Natural killer cell treated with Interleukin-12 subunit alpha and Interleukin-12 subunit beta and Interleukin-15 and Interleukin-18, amount 100 ng/mL, for 72 hours (primary cell): Measurements from ENCODE around the gene HPCAL4. TPM values are rescaled to one million over a fixed set of nuclear protein-coding genes. Genes with fewer than 3 reads are reported as not detected.

ENCODE experiments used
- ATAC-seq, 2 donors: fragments of 150-1000 bp; cut with Tn5 transposase in 1 of 2; sonication (Bioruptor Pico), chemical (Tn5 transposase) in 1 of 2; 2 replicates each; pipeline ENCODE4 v1.10.0; 2021
- DNase-seq: peaks from one replicate; pipeline ENCODE4 v3.0.0; 2022; ENCODE audit warnings: low spot score
- H3K27ac Mint-ChIP-seq, 2 donors: 1 replicate in 1 of 2; 2 replicates in 1 of 2; pipeline ENCODE4 v1.8.0; 2022; ENCODE audit warnings: mixed read lengths in 2 of 2, mild to moderate bottlenecking in 1 of 2, moderate library complexity in 1 of 2
- H3K27me3 Mint-ChIP-seq, 2 donors: 1 replicate in 1 of 2; 2 replicates in 1 of 2; pipeline ENCODE4 v1.8.0; 2022; ENCODE audit warnings: mixed read lengths in 2 of 2
- H3K36me3 Mint-ChIP-seq: one replicate; pipeline ENCODE4 v1.8.0; 2022; ENCODE audit warnings: mixed read lengths
- H3K4me1 Mint-ChIP-seq, 2 donors: 1 replicate in 1 of 2; 2 replicates in 1 of 2; pipeline ENCODE4 v1.8.0; 2022; ENCODE audit warnings: low read depth in 2 of 2, mixed read lengths in 2 of 2, mild to moderate bottlenecking in 1 of 2
- H3K4me3 Mint-ChIP-seq: one replicate; pipeline ENCODE4 v1.8.0; 2022; ENCODE audit warnings: mixed read lengths
- H3K9me3 Mint-ChIP-seq: 2 replicates; pipeline ENCODE4 v1.8.0; 2022; ENCODE audit warnings: mixed read lengths
- total RNA-seq, 2 donors: library from RNA; stranded (reverse); gene quantifications; one replicate each; pipeline ENCODE4 v1.2.3, GENCODE V29; 2022

The HPCAL4 gene
- total RNA-seq, result under 1 TPM; 0.50 to 0.64 TPM

DNA sequence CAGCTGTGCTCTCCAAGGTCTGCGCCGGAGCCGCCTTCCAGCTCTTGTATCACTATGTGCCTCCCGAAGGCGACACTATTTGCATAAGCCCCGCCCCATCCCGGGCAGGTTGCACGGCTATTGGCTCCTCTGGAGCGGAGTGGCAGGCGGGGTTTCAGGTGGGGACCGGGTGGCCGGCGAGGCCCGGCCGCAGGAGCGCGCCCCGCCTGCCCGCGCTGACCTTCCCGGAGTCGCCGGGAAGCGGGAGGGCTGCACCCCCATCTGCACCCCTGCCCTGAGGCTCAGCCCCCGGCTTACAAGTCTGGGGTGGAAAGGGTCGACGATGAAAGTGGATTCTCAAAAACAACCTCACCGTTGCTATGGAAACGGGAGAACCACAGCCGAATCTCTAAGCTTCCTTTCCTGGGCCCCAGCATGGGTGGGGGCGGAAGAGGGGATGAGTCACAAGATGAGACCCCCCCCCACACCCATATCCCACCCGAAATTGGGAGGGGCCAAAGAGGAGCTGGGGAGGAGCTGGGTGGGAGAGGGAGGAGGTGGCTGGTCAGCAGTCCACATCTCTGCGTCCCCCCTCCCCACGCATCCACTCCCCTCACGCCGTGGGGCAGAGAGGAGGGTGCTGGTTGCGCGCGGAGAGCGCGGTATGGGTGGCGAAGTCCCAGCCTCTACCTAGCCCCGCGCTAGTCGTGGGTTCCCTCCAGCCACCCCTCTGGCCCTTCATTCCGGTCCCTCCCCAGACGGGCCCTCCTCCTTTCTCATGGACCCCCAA lies at the start of gene HPCAL4:
HPCAL4 (minus strand) TSS at position 51 of the 769 bp plus-strand sequence. CDS start 6,830 bp downstream, outside the sequence.
- DNase-seq (peak; percentile 90), ATAC-seq (peak; percentile 97 to 99)
- Mint-ChIP-seq H3K27me3 (peaks cover 32 to 46% of the 10 kb centered on the region in 2 donors), H3K27ac (no peak within 1 kb of the TSS), H3K4me3 (peak within 1 kb of the TSS; percentile 68), H3K36me3 (no peaks in the 10 kb centered on the region), H3K4me1 (peaks cover 17 to 23% of the 10 kb centered on the region in 2 donors), H3K9me3 (no peaks in the 10 kb centered on the region)

DNA sequence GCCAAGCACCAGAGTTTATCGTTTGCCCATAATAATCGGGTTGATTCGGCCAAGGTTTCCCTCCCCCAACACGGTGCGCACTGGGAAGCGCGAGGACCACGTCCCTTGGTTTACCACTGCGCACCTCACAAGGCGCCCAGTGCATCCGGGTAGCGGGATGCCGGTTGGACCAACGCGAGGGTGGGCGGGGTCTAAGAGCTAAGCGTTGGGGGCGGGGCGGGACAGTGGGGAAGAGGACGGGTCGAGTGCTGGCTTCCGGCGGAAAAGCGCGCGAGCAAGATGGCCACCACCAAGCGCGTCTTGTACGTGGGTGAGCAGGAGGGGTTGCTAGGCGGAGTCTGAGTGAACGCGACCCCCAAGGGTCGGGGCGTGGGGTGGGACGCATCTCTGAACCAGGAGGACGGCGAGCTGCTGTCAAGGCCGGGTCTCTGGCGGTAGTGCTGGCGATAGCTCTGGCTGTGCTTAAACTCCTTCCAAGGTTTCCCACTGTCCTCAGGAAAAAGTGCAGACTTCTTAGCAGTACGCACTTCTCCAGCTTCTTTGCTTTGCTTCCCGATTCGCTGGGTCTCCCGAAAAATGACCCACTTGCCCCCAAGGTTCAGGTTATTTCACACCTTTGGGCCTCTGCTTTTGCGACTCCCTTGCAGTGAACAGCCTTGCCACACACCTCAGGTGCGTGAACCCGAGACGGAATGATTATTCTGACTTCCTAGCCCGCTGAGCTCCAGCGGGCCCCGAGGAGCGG lies 47.6 kb upstream of the HPCAL4 start, which contains the start of gene PPIE:
PPIE (plus strand) TSS at position 261 of the 745 bp plus-strand sequence; CDS start at position 280, 19 bp downstream.
- DNase-seq (peak; percentile 94), ATAC-seq (peak; percentile 99)
- H3K9me3 Mint-ChIP-seq, result peaks cover 5% of the 10 kb centered on the region
- H3K4me1 Mint-ChIP-seq, result peaks cover 40 to 41% of the 10 kb centered on the region in 2 donors
- peak within 1 kb of the TSS; percentile 76 to 92 for H3K27ac Mint-ChIP-seq
- H3K36me3 Mint-ChIP-seq, result peaks cover 10% of the 10 kb centered on the region
- peak within 1 kb of the TSS; percentile 90 for H3K4me3 Mint-ChIP-seq
- H3K27me3 Mint-ChIP-seq, result peaks cover 0 to 2% of the 10 kb centered on the region in 2 donors

DNA sequence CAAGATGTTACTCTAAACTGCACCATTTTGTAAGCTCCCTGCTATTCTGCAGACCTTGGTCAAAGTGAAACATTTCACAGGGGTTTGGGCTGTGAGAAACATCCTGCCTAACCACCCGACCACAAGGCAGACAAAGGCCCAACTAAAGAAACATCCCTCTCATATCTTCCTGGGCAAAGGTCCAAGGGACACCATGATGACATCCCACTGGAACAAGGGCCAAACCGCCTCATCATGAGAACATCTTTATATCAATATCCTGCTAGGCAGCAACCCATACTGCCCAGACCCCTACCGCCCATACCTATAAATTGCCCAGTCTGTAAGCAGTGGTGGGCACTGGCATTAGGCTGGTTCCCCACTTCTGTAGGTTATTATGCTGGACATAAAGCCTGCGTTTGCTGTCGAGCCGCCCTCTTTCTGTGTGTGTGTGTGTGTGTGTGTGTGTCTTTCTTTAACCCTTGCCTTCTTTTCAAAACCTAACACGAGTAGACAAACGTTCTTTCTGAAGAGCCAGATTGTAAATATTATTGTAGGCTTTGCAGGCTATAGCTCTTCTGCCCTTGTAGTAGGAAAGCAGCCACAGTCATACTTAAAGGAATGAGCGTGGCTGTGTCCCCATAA lies 46.4 kb upstream of the HPCAL4 start:
- H3K27ac Mint-ChIP-seq, result peak overlapping the region; percentile 76 to 92
- peaks cover 0 to 4% of the 10 kb centered on the region in 2 donors for H3K27me3 Mint-ChIP-seq
- peaks cover 40 to 41% of the 10 kb centered on the region in 2 donors for H3K4me1 Mint-ChIP-seq
- H3K36me3 Mint-ChIP-seq, result peaks cover 10% of the 10 kb centered on the region
- H3K4me3 Mint-ChIP-seq, result peak overlapping the region; percentile 90
- ATAC-seq (peak; percentile 17 to 31), DNase-seq (peak; percentile 66)
- H3K9me3 Mint-ChIP-seq, result peaks cover 5% of the 10 kb centered on the region

DNA sequence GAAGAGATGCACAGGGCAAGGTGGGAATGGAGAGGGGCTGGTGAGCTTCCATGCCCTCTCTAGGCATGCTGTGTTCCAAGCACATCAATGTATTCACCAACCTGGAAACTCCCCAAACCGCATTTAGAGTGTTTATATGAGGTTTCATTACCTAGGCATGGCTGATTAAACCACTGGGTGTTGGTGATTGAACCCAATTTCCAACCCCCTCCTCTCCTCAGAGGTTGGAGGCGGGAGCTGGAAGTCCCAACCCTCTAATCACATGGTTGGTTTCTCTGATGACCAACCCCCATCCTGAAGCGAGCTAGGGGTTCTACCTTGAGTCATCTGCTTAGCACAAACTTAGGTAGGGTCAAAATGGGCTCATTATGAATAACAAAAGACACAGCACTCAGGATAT lies 44.5 kb upstream of the HPCAL4 start:
- Mint-ChIP-seq H3K4me1 (peaks cover 35 to 37% of the 10 kb centered on the region in 2 donors), H3K27me3 (peaks cover 0 to 7% of the 10 kb centered on the region in 2 donors), H3K27ac (no peak overlapping the region), H3K4me3 (no peak overlapping the region), H3K9me3 (peaks cover 5% of the 10 kb centered on the region), H3K36me3 (no peaks in the 10 kb centered on the region)
- no peak for DNase-seq
- no peak for ATAC-seq

DNA sequence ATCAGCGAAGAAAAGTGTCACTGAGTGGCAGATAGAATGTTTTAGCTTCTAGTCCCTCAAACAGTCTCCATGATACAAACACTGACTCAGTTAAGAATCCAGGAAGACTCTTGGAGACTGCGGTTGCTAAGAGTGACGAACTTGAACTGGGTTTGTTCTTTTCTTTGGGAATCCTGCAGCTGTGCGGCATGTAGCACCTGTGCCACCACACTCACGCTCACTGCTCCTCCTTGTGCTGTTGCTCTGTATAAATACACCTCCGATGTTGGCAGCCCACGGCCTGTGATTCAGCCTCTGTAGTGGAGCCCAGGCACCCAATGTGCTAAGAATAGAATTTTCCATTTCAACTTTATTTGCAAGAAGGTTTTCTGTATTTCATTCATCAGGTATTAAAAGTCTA lies 41.9 kb upstream of the HPCAL4 start:
- Mint-ChIP-seq H3K4me1 (peaks cover 21 to 28% of the 10 kb centered on the region in 2 donors), H3K36me3 (no peaks in the 10 kb centered on the region), H3K27me3 (peaks cover 22 to 23% of the 10 kb centered on the region in 2 donors), H3K9me3 (peaks cover 5% of the 10 kb centered on the region), H3K27ac (no peak overlapping the region), H3K4me3 (no peak overlapping the region)
- ATAC-seq (no peak), DNase-seq (no peak)

DNA sequence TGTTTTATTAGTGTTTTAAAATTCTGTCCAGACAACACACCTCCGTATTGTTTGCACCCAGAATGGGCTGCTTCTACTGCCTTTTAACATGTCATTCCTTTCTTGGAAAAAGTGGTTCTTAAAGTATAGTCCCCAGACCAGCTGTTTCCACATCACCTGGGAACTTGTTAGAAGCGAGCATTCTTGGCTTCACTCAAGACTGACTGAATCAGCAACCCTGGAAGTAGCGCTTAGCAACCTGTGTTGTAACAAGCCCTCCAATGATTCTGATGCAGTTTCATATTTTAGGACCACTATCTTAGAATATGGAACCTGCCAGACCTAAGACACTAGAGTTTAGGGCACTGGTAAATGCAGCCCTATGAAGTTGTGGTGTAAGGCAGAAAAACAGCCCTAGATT lies 41.5 kb upstream of the HPCAL4 start:
- Mint-ChIP-seq H3K36me3 (no peaks in the 10 kb centered on the region), H3K27ac (no peak overlapping the region), H3K27me3 (peaks cover 26 to 27% of the 10 kb centered on the region in 2 donors), H3K4me1 (peaks cover 21 to 29% of the 10 kb centered on the region in 2 donors), H3K4me3 (no peak overlapping the region), H3K9me3 (peaks cover 5% of the 10 kb centered on the region)
- DNase-seq (no peak), ATAC-seq (no peak)

DNA sequence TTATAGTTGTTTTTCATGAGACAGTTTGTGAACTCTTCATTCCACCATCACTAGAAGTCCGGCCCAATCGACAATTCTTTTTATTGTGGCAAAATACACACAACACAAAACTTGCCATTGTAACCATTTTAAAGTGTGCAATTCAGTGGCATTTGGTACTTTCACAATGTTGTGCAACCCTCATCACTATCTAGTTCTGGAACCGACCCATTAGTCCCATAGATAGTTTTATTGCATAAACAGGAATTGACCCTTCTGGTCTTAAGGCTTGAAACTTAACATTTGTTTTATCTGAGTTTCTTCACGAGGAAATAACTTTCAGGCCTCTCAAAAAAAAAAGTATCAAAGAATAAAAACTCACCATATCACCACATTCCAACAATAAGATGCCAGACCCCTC lies 38.6 kb upstream of the HPCAL4 start:
- ATAC-seq (no peak), DNase-seq (no peak)
- Mint-ChIP-seq H3K4me3 (no peak overlapping the region), H3K27ac (no peak overlapping the region), H3K27me3 (peaks cover 40 to 45% of the 10 kb centered on the region in 2 donors), H3K36me3 (no peaks in the 10 kb centered on the region), H3K9me3 (no peaks in the 10 kb centered on the region), H3K4me1 (peaks cover 13 to 16% of the 10 kb centered on the region in 2 donors)

DNA sequence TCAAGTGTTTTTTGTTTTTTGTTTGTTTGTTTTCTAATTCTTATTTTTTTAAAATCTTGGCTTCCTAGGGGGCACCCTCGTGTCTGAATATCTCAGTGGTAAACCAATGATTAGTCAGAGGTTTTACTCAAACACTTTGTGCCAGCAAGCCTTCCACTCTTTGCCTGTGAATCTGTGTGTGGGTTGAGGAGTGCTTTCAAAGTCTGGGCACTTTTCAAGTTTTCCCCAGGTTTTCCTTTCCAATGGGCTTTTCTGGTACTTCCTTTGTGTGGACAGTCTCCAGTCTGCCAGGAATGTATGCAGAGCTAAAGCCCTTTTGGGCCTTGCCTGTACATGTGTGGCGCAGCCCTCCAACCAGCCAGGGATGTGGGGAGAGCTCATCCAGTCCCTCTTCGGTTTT lies 37.8 kb upstream of the HPCAL4 start:
- Mint-ChIP-seq H3K27ac (no peak overlapping the region), H3K9me3 (no peaks in the 10 kb centered on the region), H3K4me1 (peaks cover 13 to 16% of the 10 kb centered on the region in 2 donors), H3K27me3 (peaks cover 45 to 49% of the 10 kb centered on the region in 2 donors), H3K4me3 (no peak overlapping the region), H3K36me3 (no peaks in the 10 kb centered on the region)
- DNase-seq, result no peak
- no peak for ATAC-seq

DNA sequence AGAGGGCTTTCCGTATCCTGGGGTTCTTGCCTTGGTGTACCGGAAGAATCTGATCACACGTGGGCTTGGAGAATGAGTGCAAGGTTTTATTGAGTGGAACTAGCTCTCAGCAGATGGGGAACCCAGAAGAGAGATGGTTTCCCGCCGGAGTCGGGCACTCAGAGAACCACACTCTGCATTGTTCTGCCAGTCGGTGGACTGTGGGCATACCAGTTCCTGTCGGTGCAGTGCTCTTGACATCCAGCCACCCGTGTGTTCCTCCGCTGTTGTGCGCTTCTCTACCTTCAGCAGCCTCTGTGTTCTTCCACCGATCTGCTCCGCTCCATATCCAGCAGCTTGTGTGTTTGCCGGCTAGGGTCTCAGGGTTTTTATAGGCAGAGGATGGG lies 36.7 kb upstream of the HPCAL4 start:
- no peak overlapping the region for H3K27ac Mint-ChIP-seq

DNA sequence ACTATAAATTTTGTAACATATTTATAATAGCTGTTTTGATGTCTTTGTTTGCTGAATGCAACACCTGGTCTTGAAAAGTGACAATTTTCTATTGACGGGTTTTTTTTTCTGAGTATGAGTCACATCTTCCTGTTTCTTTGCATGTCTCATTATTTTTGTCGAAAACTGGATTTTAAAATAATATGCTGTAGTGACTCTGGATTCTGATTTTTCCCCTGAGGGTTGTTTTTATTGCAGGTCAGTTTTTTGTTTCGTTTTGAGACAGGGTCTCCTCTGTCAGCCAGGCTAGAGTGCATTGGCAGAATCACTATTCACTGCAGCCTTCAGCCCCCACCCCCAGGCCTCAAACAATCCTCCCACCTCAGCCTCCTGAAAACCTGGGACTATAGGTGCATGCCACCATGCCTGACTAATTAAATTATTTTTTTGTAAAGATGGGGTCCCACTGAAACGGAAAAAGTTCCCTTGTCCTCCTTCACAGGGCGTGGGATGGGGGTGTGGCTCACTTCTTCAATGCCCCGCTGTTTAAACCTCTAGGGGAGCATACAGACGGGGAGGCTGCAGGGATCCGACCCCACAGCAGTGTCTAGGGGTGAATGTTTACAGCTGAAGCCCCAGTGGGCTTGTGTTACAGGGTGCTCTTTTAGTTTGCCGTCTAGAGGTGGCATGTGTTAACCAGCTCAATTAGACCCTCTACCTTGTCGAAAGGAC lies 36.1 kb upstream of the HPCAL4 start:
- Mint-ChIP-seq H3K4me3 (peak overlapping the region; percentile 23), H3K4me1 (peaks cover 13 to 16% of the 10 kb centered on the region in 2 donors), H3K27ac (no peak overlapping the region), H3K36me3 (no peaks in the 10 kb centered on the region), H3K9me3 (no peaks in the 10 kb centered on the region), H3K27me3 (peaks cover 41 to 49% of the 10 kb centered on the region in 2 donors)
- ATAC-seq (peak in 1 of 2 donors; percentile 43), DNase-seq (no peak)

More for the DNA sequence above, 36.7 kb upstream of the HPCAL4 start:
- no peak for DNase-seq
- H3K4me3 Mint-ChIP-seq, result no peak overlapping the region
- ATAC-seq, result no peak
- H3K9me3 Mint-ChIP-seq, result no peaks in the 10 kb centered on the region
- H3K27me3 Mint-ChIP-seq, result peaks cover 41 to 49% of the 10 kb centered on the region in 2 donors
- peaks cover 13 to 16% of the 10 kb centered on the region in 2 donors for H3K4me1 Mint-ChIP-seq
- H3K36me3 Mint-ChIP-seq, result no peaks in the 10 kb centered on the region

DNA sequence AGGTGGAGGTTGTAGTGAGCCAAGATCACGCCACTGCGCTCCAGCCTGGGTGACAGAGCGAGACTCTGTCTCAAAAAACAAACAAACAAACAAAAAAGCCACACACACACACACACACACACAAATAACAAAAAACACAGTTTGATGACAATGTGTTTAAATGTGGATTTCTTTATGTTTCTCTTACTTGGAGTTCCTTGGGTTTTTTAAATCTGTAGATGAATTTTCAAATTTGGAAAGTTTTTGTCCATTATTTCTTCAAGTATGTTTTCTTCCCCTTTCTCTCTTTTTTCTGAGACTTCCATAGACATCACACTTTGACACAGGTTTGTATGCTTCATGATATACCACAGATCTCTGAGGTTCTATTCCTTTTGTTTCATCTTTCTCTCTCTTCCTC lies 35.4 kb upstream of the HPCAL4 start:
- peaks cover 13 to 16% of the 10 kb centered on the region in 2 donors for H3K4me1 Mint-ChIP-seq
- ATAC-seq, result no peak
- H3K4me3 Mint-ChIP-seq, result no peak overlapping the region
- peaks cover 43 to 49% of the 10 kb centered on the region in 2 donors for H3K27me3 Mint-ChIP-seq
- no peak overlapping the region for H3K27ac Mint-ChIP-seq
- no peaks in the 10 kb centered on the region for H3K36me3 Mint-ChIP-seq
- no peaks in the 10 kb centered on the region for H3K9me3 Mint-ChIP-seq
- DNase-seq, result no peak

DNA sequence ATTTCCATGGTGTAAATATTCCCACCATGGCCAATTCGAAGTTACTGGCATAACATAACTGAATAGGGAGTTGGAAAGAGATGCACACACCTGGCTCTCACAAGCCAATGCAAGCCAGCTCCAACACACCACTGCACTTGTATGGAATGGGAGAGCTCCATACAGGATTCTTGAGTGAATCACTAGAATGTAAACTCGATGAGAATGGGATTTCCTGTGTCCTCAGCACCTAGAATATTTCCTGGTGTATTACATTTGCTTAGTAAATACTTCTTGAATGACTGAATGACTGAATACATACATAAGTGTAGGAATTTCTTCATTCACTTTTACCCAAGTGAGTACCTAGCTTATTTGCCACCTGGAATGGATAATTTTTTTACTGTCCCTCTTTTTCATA lies 31.3 kb upstream of the HPCAL4 start:
- Mint-ChIP-seq H3K27me3 (peaks cover 31% of the 10 kb centered on the region in 2 donors), H3K36me3 (no peaks in the 10 kb centered on the region), H3K4me1 (peaks cover 2 to 11% of the 10 kb centered on the region in 2 donors), H3K27ac (no peak overlapping the region), H3K9me3 (no peaks in the 10 kb centered on the region), H3K4me3 (no peak overlapping the region)
- DNase-seq (no peak), ATAC-seq (no peak)

DNA sequence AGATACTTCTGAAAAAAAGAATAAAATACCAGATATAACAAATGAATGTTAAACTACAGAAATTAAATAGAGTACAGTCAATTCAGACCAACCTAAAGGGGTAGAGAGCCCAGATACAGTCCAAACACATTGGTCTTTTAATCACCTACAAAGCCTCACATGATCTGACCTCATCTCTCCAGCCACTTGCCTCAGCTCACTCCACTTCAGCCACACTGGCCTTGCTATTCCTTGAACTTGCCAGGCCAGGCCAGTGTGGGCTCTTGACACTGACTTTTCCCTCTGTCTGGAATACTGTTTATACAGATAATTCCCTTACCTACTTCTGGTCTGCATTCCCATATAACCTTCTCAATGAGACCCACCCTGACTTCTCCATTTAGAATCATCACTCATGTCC lies 30.4 kb upstream of the HPCAL4 start:
- no peak overlapping the region for H3K4me3 Mint-ChIP-seq
- ATAC-seq (no peak), DNase-seq (no peak)
- no peaks in the 10 kb centered on the region for H3K36me3 Mint-ChIP-seq
- H3K27ac Mint-ChIP-seq, result no peak overlapping the region
- no peaks in the 10 kb centered on the region for H3K9me3 Mint-ChIP-seq
- H3K27me3 Mint-ChIP-seq, result peaks cover 29 to 34% of the 10 kb centered on the region in 2 donors
- peaks cover 2 to 5% of the 10 kb centered on the region in 2 donors for H3K4me1 Mint-ChIP-seq
